ENCODE measurements around the gene ATP9A.

GRCh38 chr20:51584116-51584515 lies 184.1 kb downstream of the ATP9A start:
- no peak for TF ChIP-seq CTCF (tag by site-specific recombination; IDR thresholded peaks at IDR 0.05)
- TF ChIP-seq, protein P1, sequence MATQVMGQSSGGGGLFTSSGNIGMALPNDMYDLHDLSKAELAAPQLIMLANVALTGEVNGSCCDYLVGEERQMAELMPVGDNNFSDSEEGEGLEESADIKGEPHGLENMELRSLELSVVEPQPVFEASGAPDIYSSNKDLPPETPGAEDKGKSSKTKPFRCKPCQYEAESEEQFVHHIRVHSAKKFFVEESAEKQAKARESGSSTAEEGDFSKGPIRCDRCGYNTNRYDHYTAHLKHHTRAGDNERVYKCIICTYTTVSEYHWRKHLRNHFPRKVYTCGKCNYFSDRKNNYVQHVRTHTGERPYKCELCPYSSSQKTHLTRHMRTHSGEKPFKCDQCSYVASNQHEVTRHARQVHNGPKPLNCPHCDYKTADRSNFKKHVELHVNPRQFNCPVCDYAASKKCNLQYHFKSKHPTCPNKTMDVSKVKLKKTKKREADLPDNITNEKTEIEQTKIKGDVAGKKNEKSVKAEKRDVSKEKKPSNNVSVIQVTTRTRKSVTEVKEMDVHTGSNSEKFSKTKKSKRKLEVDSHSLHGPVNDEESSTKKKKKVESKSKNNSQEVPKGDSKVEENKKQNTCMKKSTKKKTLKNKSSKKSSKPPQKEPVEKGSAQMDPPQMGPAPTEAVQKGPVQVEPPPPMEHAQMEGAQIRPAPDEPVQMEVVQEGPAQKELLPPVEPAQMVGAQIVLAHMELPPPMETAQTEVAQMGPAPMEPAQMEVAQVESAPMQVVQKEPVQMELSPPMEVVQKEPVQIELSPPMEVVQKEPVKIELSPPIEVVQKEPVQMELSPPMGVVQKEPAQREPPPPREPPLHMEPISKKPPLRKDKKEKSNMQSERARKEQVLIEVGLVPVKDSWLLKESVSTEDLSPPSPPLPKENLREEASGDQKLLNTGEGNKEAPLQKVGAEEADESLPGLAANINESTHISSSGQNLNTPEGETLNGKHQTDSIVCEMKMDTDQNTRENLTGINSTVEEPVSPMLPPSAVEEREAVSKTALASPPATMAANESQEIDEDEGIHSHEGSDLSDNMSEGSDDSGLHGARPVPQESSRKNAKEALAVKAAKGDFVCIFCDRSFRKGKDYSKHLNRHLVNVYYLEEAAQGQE (tag by site-specific recombination; IDR thresholded peaks at IDR 0.05) = no peak
- no peak for TF ChIP-seq ZNF10 (tag by site-specific recombination; IDR thresholded peaks at IDR 0.05)
- TF ChIP-seq ZNF311 (tag by site-specific recombination; IDR thresholded peaks at IDR 0.05; ENCODE audit: borderline replicate concordance) = no peak
- TF ChIP-seq ZNF530 (tag by site-specific recombination; IDR thresholded peaks at IDR 0.05; ENCODE audit: low read depth) = no peak
- no peak for TF ChIP-seq ZBTB49 (tag by site-specific recombination; IDR thresholded peaks at IDR 0.05; ENCODE audit: low read depth)
- TF ChIP-seq, protein P2, sequence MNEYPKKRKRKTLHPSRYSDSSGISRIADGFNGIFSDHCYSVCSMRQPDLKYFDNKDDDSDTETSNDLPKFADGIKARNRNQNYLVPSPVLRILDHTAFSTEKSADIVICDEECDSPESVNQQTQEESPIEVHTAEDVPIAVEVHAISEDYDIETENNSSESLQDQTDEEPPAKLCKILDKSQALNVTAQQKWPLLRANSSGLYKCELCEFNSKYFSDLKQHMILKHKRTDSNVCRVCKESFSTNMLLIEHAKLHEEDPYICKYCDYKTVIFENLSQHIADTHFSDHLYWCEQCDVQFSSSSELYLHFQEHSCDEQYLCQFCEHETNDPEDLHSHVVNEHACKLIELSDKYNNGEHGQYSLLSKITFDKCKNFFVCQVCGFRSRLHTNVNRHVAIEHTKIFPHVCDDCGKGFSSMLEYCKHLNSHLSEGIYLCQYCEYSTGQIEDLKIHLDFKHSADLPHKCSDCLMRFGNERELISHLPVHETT (tag by site-specific recombination; IDR thresholded peaks at IDR 0.05) = no peak
- TF ChIP-seq ZIC2 (tag by site-specific recombination; IDR thresholded peaks at IDR 0.05) = no peak
- TF ChIP-seq, protein P3, sequence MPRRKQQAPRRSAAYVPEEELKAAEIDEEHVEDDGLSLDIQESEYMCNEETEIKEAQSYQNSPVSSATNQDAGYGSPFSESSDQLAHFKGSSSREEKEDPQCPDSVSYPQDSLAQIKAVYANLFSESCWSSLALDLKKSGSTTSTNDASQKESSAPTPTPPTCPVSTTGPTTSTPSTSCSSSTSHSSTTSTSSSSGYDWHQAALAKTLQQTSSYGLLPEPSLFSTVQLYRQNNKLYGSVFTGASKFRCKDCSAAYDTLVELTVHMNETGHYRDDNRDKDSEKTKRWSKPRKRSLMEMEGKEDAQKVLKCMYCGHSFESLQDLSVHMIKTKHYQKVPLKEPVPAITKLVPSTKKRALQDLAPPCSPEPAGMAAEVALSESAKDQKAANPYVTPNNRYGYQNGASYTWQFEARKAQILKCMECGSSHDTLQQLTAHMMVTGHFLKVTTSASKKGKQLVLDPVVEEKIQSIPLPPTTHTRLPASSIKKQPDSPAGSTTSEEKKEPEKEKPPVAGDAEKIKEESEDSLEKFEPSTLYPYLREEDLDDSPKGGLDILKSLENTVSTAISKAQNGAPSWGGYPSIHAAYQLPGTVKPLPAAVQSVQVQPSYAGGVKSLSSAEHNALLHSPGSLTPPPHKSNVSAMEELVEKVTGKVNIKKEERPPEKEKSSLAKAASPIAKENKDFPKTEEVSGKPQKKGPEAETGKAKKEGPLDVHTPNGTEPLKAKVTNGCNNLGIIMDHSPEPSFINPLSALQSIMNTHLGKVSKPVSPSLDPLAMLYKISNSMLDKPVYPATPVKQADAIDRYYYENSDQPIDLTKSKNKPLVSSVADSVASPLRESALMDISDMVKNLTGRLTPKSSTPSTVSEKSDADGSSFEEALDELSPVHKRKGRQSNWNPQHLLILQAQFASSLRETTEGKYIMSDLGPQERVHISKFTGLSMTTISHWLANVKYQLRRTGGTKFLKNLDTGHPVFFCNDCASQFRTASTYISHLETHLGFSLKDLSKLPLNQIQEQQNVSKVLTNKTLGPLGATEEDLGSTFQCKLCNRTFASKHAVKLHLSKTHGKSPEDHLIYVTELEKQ (tag by site-specific recombination; IDR thresholded peaks at IDR 0.05; ENCODE audit: borderline replicate concordance) = no peak

Measured in HEK293 (cell line).